Stimulated activated CD4-positive, alpha-beta T cell treated with anti-CD3 and anti-CD28 coated beads, Interleukin-12 subunit alpha, Interleukin-12 subunit beta, amount 100 ng/mL, for 24 hours (primary cell): Measurements from ENCODE around the gene PRKCI.
A peak's percentile ranks its signal among the peaks of the same experiment; 100 is the strongest.
"Not testable (repeated sequence)": the region's sequence is repeated elsewhere in the genome, so short reads cannot be mapped to it uniquely, and the experiment has no call there.

Experiments used
- DNase-seq, 2 experiments: peaks; one replicate each; pipeline ENCODE4 v3.0.0-alpha.2; 2020; ENCODE audit warnings: low read depth in 2 of 2

The PRKCI gene

DNA sequence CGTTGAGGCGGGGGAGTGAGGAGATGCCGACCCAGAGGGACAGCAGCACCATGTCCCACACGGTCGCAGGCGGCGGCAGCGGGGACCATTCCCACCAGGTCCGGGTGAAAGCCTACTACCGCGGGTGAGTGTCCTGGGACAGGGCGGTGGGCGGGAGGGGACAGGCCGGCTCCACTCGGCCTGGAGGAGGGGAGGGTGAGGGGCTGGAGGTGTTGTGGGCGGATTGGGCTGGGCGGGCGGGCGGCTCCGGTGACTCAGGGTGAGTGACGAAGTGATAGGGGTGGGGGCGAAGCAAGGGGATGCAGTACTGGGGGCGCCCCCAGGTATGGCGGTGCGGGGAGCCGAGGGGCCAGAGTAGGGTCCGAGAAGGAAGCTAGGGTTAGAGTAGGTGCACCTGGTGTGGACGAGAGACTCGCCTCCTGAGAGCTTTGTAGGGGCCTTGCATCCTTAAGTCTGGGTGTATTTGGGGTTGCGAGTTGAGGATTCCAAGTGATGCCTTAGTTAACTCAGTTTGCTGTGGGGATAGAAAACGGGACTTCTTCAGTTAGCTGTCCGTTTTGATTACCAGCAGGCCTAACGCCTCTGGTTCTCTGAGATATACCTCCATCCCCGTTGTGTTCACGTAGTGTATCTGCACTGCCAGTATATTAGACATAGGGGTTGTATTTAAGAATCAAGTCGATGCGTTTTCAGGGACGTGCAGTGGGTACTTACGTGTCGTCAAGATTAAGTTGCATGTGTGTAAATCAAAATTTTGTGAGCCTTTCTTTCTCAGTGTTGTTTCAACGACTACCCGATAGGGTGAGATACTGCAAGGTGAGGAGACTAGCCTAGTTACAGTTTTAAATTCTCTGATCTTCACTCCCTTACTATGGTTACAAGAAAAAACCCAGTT is 670 bp downstream of the PRKCI start:
- DNase-seq, result peak; percentile 12 to 22

GRCh38 chr3:170225166-170225565 is 2.9 kb downstream of the PRKCI start:
- no peak for DNase-seq

DNA sequence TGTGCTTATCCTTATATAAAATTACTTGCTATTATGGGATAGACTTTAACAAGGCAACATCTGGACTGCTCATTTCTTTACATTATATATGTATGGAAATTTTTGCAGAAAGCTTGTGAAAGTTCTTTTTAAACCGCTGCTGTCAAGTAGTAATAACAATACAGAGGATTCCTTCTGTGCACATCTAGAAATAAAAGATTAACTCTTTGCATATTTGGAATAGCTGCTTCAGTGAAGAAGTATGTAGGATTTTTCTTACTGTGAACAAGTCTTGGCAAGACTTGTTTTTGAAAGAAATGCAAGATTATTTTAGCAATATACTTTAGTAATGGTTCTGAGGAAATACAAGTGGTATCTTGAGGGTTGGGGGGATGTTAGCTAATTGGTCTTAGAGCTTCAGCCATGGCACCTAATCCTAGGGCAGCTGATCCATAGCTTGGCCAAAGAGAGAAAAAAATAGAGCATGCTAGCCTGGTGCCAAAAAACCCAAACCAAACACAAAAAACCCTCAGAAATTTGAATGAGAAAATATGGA is 4.3 kb downstream of the PRKCI start:
- no peak for DNase-seq

- no peak for DNase-seq
These were observed 6.0 kb downstream of the PRKCI start for GRCh38 chr3:170228093-170228766.

- DNase-seq, result no peak
These were observed 10.0 kb downstream of the PRKCI start for GRCh38 chr3:170232266-170232665.

DNA sequence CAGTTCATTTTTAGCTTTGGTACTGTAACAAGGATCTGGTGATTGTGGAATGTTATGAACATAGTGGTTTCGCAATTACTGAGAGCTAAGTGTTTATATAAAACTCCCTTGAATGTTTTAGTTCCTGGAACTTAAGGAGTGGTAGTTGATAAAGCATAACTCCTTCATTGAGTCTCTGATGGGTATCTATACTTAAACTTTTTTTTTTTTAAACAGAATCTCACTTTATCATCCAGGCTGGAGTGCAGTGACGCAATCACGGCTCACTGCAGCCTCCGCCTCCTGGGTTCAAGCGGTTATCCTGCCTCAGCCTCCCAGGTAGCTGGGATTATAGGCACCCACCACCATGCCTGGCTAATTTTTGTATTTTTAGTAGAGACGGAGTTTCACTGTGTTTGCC is 11.3 kb downstream of the PRKCI start:
- DNase-seq, result no peak

DNA sequence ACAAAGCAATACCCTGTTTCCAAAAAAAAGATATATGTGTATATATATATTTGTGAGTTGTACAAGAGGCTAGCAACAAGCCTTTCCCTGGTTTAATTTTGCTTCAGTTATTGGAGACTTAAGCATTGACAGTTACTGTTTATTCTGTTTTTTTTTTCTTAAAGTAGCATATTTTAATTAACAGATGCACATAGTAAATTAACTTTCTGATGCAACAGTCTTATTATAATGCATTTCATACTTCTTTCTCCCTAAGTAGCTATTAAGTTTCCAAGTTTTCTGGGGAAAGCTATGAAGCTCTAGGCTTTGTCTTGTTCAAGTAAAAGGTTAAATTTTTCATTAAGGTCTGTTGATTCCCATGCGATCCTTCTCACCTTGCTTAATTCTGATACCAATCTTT is 17.9 kb downstream of the PRKCI start:
- no peak for DNase-seq

GRCh38 chr3:170240671-170241070 is 18.4 kb downstream of the PRKCI start:
- DNase-seq, result no peak

GRCh38 chr3:170244576-170244975 is 22.4 kb downstream of the PRKCI start:
- no peak for DNase-seq

DNA sequence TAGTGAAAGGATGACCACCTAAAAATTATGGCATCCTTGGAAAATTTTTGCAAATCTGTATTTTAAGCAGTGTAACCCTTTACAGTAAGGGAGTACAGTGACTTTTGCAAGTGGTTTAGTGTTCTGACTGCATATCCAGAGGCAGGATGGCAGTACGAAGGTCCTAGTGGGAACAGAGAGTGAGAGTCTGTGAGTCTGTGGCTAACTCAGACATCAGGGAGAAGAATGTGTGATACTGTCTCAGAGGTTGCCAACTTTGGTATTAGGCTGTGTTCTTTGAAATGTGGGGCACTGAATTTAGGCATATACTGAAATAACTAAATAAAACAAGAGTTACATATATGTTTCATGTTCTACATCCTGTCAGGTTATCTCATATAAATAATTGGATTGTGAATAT is 25.7 kb downstream of the PRKCI start:
- DNase-seq, result no peak

GRCh38 chr3:170256597-170256996 is 34.4 kb downstream of the PRKCI start:
- DNase-seq, result no peak

- DNase-seq, result peak in 1 of 2 experiments; percentile 27
These were observed 34.9 kb downstream of the PRKCI start for GRCh38 chr3:170257145-170257544.

DNA sequence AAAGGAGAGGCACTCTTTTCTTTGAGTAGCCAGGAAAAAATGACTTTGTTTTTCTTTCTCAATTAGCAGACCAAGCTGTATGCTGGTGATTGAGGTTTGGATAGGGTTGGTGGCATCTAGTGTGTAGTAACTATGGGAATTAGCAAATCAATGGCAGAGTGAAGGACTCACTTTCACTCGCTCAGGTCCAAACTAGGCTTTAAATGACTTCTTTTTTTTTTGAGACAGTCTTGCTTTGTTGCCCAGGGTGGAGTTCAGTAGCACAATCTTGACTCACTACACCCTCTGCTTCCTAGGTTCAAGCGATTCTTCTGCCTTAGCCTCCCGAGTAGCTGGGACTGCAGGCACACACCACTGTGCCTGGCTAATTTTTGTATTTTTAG is 35.9 kb downstream of the PRKCI start:
- no peak for DNase-seq

DNA sequence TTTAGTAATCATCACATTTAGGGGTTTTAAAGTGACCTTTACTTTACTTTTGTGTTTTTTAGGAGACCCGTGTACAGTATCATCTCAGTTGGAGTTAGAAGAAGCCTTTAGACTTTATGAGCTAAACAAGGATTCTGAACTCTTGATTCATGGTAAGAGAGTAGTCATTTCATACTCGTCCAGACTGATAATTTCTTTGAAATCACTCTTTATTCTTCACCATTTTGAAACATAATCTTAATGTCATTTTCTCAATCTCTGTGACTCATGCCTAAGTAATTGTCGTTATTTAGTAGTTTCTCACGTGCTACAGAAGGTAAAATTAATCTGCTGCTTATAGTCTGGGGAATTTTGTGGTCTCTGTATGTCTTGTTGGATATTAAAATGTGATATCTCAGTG is 37.7 kb downstream of the PRKCI start:
- no peak for DNase-seq

DNA sequence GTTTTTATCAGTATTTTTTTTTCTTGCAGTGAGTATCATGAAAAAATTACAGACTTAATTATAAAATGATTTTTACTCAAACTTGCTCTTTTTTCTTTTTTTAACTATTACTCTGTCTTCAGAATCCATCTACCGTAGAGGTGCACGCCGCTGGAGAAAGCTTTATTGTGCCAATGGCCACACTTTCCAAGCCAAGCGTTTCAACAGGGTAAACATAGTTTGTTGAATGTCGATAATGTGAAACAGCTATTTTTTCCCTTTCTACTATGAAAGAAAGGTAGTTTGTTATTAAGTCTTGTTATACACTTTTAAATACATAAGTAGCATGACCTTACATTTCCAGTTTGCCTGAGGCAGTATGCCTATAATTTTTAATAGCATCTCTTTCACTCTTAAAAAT is 45.6 kb downstream of the PRKCI start:
- no peak for DNase-seq

DNA sequence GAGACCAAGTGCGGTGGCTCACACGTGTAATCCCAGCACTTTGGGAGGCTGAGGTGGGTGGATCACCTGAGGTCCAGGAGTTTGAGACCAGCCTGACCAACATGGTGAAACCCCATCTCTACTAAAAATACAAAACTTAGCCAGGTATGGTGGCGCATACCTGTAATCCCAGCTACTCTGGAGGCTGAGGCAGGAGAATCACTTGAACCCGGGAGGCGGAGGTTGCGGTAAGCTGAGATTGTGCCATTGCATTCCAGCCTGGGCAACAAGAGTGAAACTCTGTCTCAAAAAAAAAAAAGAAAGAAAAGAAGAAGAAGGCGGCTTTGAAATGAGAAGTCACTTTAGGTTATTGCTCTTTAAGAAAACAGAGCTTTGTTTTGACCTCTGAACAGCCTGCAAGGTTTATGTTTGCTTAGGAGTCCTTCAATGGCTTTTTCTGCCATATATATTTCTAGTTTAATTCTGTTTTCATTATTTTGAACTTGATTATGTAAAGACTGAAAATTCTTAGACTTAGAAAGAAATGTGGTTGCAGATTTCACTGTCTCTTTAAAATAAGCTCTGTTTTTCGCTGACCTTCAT is 47.5 kb downstream of the PRKCI start:
- not testable (repeated sequence) for DNase-seq

DNA sequence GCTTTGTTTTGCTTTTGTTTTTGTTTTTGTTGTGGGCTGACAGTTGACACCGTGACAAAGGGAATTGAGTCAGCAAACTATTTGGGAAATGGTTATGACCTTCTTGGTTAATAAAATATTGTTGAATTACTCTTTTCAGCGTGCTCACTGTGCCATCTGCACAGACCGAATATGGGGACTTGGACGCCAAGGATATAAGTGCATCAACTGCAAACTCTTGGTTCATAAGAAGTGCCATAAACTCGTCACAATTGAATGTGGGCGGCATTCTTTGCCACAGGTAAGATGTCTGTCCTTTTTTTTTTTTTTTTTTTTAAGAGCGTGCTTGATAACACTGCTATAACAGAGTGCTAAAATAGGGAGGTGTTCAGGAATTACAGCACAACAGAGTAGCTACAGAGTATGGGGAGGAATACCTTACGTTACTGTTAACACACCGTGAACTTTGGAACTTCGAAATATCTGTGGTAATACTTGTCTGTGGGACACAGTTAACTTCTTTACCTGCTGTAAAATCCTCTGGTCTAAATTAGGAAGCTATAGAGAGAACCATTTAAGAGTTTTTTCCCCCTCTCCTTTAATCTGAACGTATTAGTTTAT is 48.2 kb downstream of the PRKCI start:
- DNase-seq, result no peak

DNA sequence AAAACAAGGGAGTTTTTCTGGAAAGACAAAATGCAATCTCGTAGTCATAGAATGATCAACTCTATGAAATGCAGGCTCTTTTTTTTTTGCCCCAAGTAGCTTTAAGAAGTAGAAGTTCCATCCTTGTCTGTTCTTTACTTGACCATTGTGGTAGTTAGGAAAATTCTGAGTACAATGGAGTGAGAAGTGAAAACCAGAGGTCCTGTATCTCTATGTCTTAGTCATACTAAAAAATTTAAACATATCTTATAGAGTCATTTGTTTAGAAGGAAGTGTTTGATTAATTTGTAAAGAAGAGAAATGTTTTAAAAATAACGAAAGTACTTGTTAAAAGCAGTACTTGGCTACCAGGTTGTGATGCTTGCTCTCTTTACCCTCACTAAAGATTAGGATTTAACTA is 52.4 kb downstream of the PRKCI start:
- no peak for DNase-seq

GRCh38 chr3:170275832-170276231 is 53.6 kb downstream of the PRKCI start:
- no peak for DNase-seq

DNA sequence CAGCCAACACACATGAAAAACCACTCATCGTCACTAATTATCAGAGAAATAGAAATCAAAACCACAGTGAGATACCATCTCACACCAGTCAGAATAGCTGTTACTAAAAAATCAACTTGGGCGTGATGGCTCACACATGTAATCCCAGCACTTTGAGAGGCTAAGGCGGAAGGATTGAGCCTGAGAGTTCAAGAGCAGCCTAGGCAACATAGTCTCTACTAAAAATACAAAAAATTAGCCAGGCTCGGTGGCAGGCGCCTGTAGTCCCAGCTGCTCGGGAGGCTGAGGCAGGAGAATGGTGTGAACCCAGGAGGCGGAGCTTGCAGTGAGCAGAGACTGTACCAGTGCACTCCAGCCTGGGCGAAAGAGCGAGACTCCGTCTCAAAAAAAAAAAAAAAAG is 55.1 kb downstream of the PRKCI start:
- DNase-seq, result not testable (repeated sequence)

GRCh38 chr3:170277833-170278580 is 55.8 kb downstream of the PRKCI start:
- DNase-seq, result no peak
